Colonic mucosa (tissue), 4 donors: ENCODE measurements around the gene PCDHGA12. TPM values are rescaled to one million over a fixed set of nuclear protein-coding genes. Genes with fewer than 3 reads are reported as not detected.

ENCODE experiments used
- DNase-seq: peaks from one replicate; pipeline ENCODE4 v3.0.0-alpha.2; 2020
- H3K27ac ChIP-seq: fragments of 200-600 bp; one replicate; pipeline ENCODE4 v1.8.0; 2021
- H3K27me3 ChIP-seq: fragments of 200-600 bp; one replicate; pipeline ENCODE4 v1.8.0; 2021
- H3K36me3 ChIP-seq: fragments of 200-600 bp; one replicate; pipeline ENCODE4 v1.8.0; 2021
- H3K4me1 ChIP-seq: fragments of 200-600 bp; one replicate; pipeline ENCODE4 v1.8.0; 2021; ENCODE audit warnings: mild to moderate bottlenecking
- H3K4me3 ChIP-seq: fragments of 200-600 bp; one replicate; pipeline ENCODE4 v1.8.0; 2021
- H3K9ac ChIP-seq, 2 donors: one replicate each; pipeline ENCODE4 v1.7.0; 2013; ENCODE audit warnings: control low read depth in 2 of 2, low read depth in 2 of 2, low read length in 2 of 2
- H3K9me3 ChIP-seq: fragments of 200-600 bp; one replicate; pipeline ENCODE4 v1.8.0; 2021
- intact Hi-C: fragments of 100-400 bp; cut with DNase I; formaldehyde crosslinking; loops from one replicate; pipeline ENCODE4 v1.14.1; 2022
- total RNA-seq, 2 donors: library from RNA; stranded (reverse); fragmentation: NEBNext Ultra II Directional in 1 of 2; extraction: Animal tissue kit (Norgen Biotek cat#: 25700) in 1 of 2; gene quantifications; one replicate each; pipeline ENCODE4 v1.2.1, GENCODE V29; 2021
- TF ChIP-seq, protein P1 (sequence below): fragments of 200-600 bp; IDR thresholded peaks from one replicate; pipeline ENCODE4 v1.8.0; 2022; ENCODE audit warnings: antibody characterized with exemption, mild to moderate bottlenecking
- donor health status: healthy.
- donor health status: DM: no; HTN: no; CAD: no.
- donor health status: DM: no; HTN: no; CAD: no.

The PCDHGA12 gene
- total RNA-seq, 2 donors from 2014 or later = 1.0 to 1.5 TPM

DNA sequence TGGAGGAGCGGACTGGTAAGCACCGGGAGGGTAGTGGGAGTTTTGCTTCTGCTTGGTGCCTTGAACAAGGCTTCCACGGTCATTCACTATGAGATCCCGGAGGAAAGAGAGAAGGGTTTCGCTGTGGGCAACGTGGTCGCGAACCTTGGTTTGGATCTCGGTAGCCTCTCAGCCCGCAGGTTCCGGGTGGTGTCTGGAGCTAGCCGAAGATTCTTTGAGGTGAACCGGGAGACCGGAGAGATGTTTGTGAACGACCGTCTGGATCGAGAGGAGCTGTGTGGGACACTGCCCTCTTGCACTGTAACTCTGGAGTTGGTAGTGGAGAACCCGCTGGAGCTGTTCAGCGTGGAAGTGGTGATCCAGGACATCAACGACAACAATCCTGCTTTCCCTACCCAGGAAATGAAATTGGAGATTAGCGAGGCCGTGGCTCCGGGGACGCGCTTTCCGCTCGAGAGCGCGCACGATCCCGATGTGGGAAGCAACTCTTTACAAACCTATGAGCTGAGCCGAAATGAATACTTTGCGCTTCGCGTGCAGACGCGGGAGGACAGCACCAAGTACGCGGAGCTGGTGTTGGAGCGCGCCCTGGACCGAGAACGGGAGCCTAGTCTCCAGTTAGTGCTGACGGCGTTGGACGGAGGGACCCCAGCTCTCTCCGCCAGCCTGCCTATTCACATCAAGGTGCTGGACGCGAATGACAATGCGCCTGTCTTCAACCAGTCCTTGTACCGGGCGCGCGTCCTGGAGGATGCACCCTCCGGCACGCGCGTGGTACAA is 46.0 kb downstream of the PCDHGA12 start:
- peak; percentile 63 for DNase-seq
- Histone ChIP-seq H3K4me3 (peak overlapping the region; percentile 46), H3K27me3 (no peaks in the 10 kb centered on the region), H3K27ac (peak overlapping the region; percentile 55), H3K36me3 (no peaks in the 10 kb centered on the region), H3K9me3 (no peaks in the 10 kb centered on the region), H3K9ac (peak overlapping the region; percentile 72 to 79), H3K4me1 (no peaks in the 10 kb centered on the region)
- intact Hi-C loops = loop anchor here (5.0 kb wide), 1 partner anchor 41 kb away; no protein-coding TSS in a partner anchor
- TF ChIP-seq, protein P1, sequence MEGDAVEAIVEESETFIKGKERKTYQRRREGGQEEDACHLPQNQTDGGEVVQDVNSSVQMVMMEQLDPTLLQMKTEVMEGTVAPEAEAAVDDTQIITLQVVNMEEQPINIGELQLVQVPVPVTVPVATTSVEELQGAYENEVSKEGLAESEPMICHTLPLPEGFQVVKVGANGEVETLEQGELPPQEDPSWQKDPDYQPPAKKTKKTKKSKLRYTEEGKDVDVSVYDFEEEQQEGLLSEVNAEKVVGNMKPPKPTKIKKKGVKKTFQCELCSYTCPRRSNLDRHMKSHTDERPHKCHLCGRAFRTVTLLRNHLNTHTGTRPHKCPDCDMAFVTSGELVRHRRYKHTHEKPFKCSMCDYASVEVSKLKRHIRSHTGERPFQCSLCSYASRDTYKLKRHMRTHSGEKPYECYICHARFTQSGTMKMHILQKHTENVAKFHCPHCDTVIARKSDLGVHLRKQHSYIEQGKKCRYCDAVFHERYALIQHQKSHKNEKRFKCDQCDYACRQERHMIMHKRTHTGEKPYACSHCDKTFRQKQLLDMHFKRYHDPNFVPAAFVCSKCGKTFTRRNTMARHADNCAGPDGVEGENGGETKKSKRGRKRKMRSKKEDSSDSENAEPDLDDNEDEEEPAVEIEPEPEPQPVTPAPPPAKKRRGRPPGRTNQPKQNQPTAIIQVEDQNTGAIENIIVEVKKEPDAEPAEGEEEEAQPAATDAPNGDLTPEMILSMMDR = no peak

DNA sequence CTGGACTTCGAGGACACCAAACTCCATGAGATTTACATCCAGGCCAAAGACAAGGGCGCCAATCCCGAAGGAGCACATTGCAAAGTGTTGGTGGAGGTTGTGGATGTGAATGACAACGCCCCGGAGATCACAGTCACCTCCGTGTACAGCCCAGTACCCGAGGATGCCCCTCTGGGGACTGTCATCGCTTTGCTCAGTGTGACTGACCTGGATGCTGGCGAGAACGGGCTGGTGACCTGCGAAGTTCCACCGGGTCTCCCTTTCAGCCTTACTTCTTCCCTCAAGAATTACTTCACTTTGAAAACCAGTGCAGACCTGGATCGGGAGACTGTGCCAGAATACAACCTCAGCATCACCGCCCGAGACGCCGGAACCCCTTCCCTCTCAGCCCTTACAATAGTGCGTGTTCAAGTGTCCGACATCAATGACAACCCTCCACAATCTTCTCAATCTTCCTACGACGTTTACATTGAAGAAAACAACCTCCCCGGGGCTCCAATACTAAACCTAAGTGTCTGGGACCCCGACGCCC is 46.8 kb downstream of the PCDHGA12 start:
- DNase-seq = no peak
- H3K36me3 ChIP-seq = no peaks in the 10 kb centered on the region
- no peaks in the 10 kb centered on the region for H3K9me3 ChIP-seq
- intact Hi-C loops = loop anchor here (5.0 kb wide), 1 partner anchor 40 kb away; no protein-coding TSS in a partner anchor
- no peaks in the 10 kb centered on the region for H3K27me3 ChIP-seq
- TF ChIP-seq, protein P1 = no peak
- H3K4me1 ChIP-seq = no peaks in the 10 kb centered on the region
- peak overlapping the region; percentile 72 to 79 for H3K9ac ChIP-seq
- H3K27ac ChIP-seq = no peak overlapping the region
- H3K4me3 ChIP-seq = peak overlapping the region; percentile 46

DNA sequence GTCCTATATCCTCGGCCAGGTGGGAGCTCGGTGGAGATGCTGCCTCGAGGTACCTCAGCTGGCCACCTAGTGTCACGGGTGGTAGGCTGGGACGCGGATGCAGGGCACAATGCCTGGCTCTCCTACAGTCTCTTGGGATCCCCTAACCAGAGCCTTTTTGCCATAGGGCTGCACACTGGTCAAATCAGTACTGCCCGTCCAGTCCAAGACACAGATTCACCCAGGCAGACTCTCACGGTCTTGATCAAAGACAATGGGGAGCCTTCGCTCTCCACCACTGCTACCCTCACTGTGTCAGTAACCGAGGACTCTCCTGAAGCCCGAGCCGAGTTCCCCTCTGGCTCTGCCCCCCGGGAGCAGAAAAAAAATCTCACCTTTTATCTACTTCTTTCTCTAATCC is 47.5 kb downstream of the PCDHGA12 start:
- intact Hi-C loops = loop anchor here (5.0 kb wide), 1 partner anchor 39 kb away; no protein-coding TSS in a partner anchor
- no peak for DNase-seq
- Histone ChIP-seq H3K27ac (no peak overlapping the region), H3K9ac (no peak overlapping the region), H3K9me3 (no peaks in the 10 kb centered on the region), H3K36me3 (no peaks in the 10 kb centered on the region), H3K27me3 (no peaks in the 10 kb centered on the region), H3K4me1 (no peaks in the 10 kb centered on the region), H3K4me3 (no peak overlapping the region)
- TF ChIP-seq, protein P1 = no peak

DNA sequence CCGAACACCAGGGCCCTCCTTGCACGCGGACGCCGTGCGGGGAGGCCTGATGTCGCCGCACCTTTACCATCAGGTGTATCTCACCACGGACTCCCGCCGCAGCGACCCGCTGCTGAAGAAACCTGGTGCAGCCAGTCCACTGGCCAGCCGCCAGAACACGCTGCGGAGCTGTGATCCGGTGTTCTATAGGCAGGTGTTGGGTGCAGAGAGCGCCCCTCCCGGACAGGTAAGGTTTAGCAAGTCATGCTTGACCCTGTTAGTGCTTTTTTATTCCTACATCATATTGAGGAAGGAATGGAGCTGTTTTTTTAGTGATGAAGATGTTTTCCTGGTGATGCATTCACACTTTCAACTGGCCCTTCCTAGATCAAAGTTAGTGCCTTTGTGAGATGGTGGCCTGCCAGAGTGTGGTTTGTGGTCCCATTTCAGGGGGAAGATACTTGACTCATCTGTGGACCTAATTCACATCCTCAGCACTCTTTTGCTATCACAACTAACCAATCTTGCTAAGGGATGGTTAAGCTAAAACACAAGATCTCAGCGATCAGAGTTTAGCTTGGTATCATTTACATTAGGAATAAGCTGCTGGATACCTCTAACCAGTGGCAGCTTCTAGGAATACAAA is 48.1 kb downstream of the PCDHGA12 start:
- Histone ChIP-seq H3K9ac (no peak overlapping the region), H3K9me3 (no peaks in the 10 kb centered on the region), H3K4me1 (no peaks in the 10 kb centered on the region), H3K27ac (no peak overlapping the region), H3K27me3 (no peaks in the 10 kb centered on the region), H3K36me3 (no peaks in the 10 kb centered on the region), H3K4me3 (peak overlapping the region; percentile 18)
- TF ChIP-seq, protein P1 = peak; percentile 43
- intact Hi-C loops = loop anchor here (5.0 kb wide), 1 partner anchor 39 kb away; no protein-coding TSS in a partner anchor
- peak; percentile 85 for DNase-seq

DNA sequence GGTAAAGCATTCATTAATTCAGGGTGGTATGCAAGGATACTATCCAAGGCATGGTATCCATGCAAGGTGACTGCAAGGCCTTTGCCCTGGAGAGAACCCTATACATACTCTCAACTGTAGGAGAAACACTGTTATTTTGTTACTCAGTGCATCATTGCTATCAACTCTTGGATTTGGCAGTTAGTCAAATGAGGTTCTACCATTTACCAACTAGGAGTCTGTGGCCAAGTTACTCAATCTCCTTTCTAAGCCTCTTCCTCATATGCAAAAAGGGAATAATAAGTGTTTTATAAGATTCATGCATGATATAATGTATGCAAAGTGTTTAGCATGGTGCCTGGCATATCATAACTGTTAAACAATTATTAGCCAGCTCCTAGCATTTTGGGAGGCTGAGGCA is 49.5 kb downstream of the PCDHGA12 start:
- Histone ChIP-seq H3K9ac (no peak overlapping the region), H3K9me3 (no peaks in the 10 kb centered on the region), H3K27ac (no peak overlapping the region), H3K4me1 (no peaks in the 10 kb centered on the region), H3K27me3 (no peaks in the 10 kb centered on the region), H3K36me3 (no peaks in the 10 kb centered on the region), H3K4me3 (no peak overlapping the region)
- TF ChIP-seq, protein P1 = no peak
- intact Hi-C loops = loop anchor here (5.0 kb wide), 1 partner anchor 38 kb away; no protein-coding TSS in a partner anchor
- DNase-seq = no peak

Other genes with a start within 250 kb of the PCDHGA12 start
- under 1 TPM; 0.17 to 0.53 TPM for gene PCDHB16, start 248.1 kb upstream of the PCDHGA12 start, total RNA-seq
- under 1 TPM; 0.47 to 0.53 TPM for gene PCDHB9, start 243.3 kb upstream of the PCDHGA12 start, total RNA-seq
- gene PCDHB10, start 238.2 kb upstream of the PCDHGA12 start, total RNA-seq = 1 to 10 TPM in 1 of 2 donors, under 1 TPM in 1; 0.17 to 1.1 TPM
- 1 to 10 TPM in 1 of 2 donors, under 1 TPM in 1; 0.59 to 2.2 TPM for gene PCDHB11, start 230.9 kb upstream of the PCDHGA12 start, total RNA-seq
- under 1 TPM; 0.40 to 0.56 TPM for gene PCDHB12, start 221.8 kb upstream of the PCDHGA12 start, total RNA-seq
- 1 to 10 TPM in 1 of 2 donors, under 1 TPM in 1; 0.40 to 1.3 TPM for gene PCDHB13, start 216.6 kb upstream of the PCDHGA12 start, total RNA-seq
- 1 to 10 TPM in 1 of 2 donors, under 1 TPM in 1; 0.62 to 1.8 TPM for gene PCDHB14, start 207.2 kb upstream of the PCDHGA12 start, total RNA-seq
- gene PCDHB15, start 185.1 kb upstream of the PCDHGA12 start, total RNA-seq = 1 to 10 TPM in 1 of 2 donors, under 1 TPM in 1; 0.27 to 1.8 TPM
- 1 to 10 TPM in 1 of 2 donors, under 1 TPM in 1; 0.21 to 1.1 TPM for gene SLC25A2, start 126.5 kb upstream of the PCDHGA12 start, total RNA-seq
- gene TAF7, start 109.7 kb upstream of the PCDHGA12 start, total RNA-seq = 10 to 100 TPM; 49.3 to 70.2 TPM
- under 1 TPM; 0.10 to 0.37 TPM for gene PCDHGA1, start 100.0 kb upstream of the PCDHGA12 start, total RNA-seq
- under 1 TPM; 0.22 to 0.50 TPM for gene PCDHGA2, start 91.7 kb upstream of the PCDHGA12 start, total RNA-seq
- under 1 TPM; 0.10 to 0.21 TPM for gene PCDHGA3, start 86.7 kb upstream of the PCDHGA12 start, total RNA-seq
- gene PCDHGB1, start 80.4 kb upstream of the PCDHGA12 start, total RNA-seq = 1 to 10 TPM in 1 of 2 donors, under 1 TPM in 1; 0.15 to 1.7 TPM
- gene PCDHGA4, start 75.5 kb upstream of the PCDHGA12 start, total RNA-seq = 1 to 10 TPM in 1 of 2 donors, under 1 TPM in 1; 0.20 to 1.4 TPM
- 1 to 10 TPM in 1 of 2 donors, under 1 TPM in 1; 0.47 to 1.8 TPM for gene PCDHGB2, start 70.5 kb upstream of the PCDHGA12 start, total RNA-seq
- 1 to 10 TPM in 1 of 2 donors, under 1 TPM in 1; 0.52 to 1.1 TPM for gene PCDHGA5, start 66.3 kb upstream of the PCDHGA12 start, total RNA-seq
- gene PCDHGB3, start 60.3 kb upstream of the PCDHGA12 start, total RNA-seq = 1 to 10 TPM in 1 of 2 donors, under 1 TPM in 1; 0.57 to 1.1 TPM
- gene PCDHGA6, start 56.6 kb upstream of the PCDHGA12 start, total RNA-seq = 1 to 10 TPM in 1 of 2 donors, under 1 TPM in 1; 0.82 to 1.5 TPM
- gene PCDHGA7, start 47.8 kb upstream of the PCDHGA12 start, total RNA-seq = 1 to 10 TPM in 1 of 2 donors, under 1 TPM in 1; 0.59 to 1.0 TPM
- under 1 TPM; 0.69 to 0.96 TPM for gene PCDHGB4, start 42.8 kb upstream of the PCDHGA12 start, total RNA-seq
- under 1 TPM; 0.17 to 0.48 TPM for gene PCDHGA8, start 37.9 kb upstream of the PCDHGA12 start, total RNA-seq
- 1 to 10 TPM; 2.1 to 3.1 TPM for gene PCDHGB5, start 32.6 kb upstream of the PCDHGA12 start, total RNA-seq
- gene PCDHGA9, start 27.7 kb upstream of the PCDHGA12 start, total RNA-seq = 1 to 10 TPM; 1.1 to 2.2 TPM
- gene PCDHGB6, start 22.5 kb upstream of the PCDHGA12 start, total RNA-seq = 1 to 10 TPM; 1.0 to 1.8 TPM
- 1 to 10 TPM; 2.7 to 4.7 TPM for gene PCDHGA10, start 17.5 kb upstream of the PCDHGA12 start, total RNA-seq
- 1 to 10 TPM; 2.5 to 3.3 TPM for gene PCDHGB7, start 12.8 kb upstream of the PCDHGA12 start, total RNA-seq
- gene PCDHGA11, start 9.5 kb upstream of the PCDHGA12 start, total RNA-seq = 1 to 10 TPM; 1.3 to 1.6 TPM
- gene PCDHGC3, start 45.5 kb downstream of the PCDHGA12 start, total RNA-seq = 10 to 100 TPM; 13.1 to 22.2 TPM
- under 1 TPM; 0.35 to 0.64 TPM for gene PCDHGC4, start 54.5 kb downstream of the PCDHGA12 start, total RNA-seq
- gene PCDHGC5, start 58.6 kb downstream of the PCDHGA12 start, total RNA-seq = under 1 TPM; 0.32 to 0.64 TPM
- 100 to 1,000 TPM; 113 to 143 TPM for gene DIAPH1, start 188.5 kb downstream of the PCDHGA12 start, total RNA-seq
- 10 to 100 TPM; 36.6 to 44.0 TPM for gene HDAC3, start 206.3 kb downstream of the PCDHGA12 start, total RNA-seq
- gene RELL2, start 206.5 kb downstream of the PCDHGA12 start, total RNA-seq = 1 to 10 TPM; 2.1 to 6.7 TPM
- 10 to 100 TPM; 14.1 to 15.4 TPM for gene FCHSD1, start 220.9 kb downstream of the PCDHGA12 start, total RNA-seq